Pulmonary artery endothelial cell (primary cell): ENCODE data around the gene AMOTL2. TPM values are rescaled to one million over a fixed set of nuclear protein-coding genes. Genes with fewer than 3 reads are reported as not detected.

Experiments
- DNase-seq: peaks from one replicate; pipeline ENCODE4 v3.0.0-alpha.2; 2011; ENCODE audit warnings: low read depth, low spot score
- total RNA-seq: library from RNA; depleted of rRNA; stranded (reverse); fragments of >200 nt; gene quantifications from 2 replicates; pipeline ENCODE4 v1.2.3, GENCODE V29; 2014

Gene AMOTL2
- total RNA-seq, 1 donor from 2014 or later = 85.1 TPM

DNA sequence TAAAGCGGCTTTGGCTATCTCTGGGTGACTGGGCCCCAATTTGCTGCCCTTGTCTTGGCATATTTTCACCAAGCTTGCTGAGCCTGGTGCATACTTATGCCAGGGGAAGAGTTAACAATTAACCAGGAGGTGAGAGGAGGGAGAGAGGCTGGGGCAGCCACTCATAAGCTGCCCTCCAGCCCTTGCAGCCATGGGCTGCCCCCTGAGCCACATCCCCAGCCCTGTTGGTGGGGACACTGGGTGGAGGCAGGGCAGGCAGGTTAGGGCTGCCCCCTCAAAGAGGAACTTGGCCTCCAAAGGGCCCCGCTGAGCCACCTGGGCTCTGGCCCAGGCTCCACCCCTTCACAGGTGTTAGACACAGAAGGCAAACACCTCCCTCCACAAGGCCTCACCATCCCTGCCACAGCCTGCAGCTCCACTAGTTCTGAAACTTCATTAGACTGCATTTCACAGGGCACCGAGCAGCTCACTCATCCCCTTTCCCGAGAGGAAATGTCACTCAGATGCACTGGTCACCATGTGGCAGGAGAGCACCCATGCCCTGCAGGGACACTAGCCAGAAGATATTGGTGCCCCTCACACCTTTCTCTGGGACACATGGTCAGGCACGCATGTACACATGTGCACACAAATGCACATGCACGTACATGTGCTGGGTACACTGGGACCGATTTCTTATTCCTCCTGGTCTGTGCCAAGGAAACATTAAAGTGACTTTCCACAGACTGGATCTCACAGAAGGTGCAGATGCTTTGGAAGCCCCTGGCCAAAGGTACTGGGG, 20.2 kb downstream of the AMOTL2 start:
- no peak for DNase-seq

DNA sequence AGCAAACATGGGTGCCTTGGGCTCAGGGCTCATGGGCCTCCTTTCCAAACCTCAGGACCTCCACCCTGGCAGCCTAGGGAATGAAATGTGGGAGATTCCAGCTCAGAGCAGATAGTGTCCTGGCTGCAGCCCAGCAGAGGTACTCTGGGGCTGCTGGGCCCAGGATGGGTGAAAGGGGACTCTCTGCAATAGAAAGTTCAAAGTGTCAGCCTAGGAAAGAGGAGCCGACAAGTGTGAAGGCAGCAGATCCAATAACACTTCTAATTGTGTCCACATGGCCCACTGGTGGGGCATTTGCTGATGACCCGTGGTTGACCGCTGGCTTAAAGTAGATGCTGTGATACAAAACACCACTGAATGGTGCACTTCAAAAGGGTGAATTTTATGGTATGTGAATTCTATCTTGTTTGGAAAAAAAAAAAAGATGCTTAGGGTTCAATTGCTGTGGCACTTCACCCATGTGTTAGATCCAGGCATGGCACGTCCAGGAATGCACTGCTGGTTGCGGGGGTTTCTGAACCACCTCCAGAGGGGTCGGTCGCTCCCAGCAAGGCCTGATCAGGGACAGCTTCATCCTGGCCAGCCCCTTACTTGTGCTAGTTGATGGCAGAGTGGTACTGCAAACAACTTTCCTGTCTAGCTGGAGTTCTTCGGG, 20.9 kb downstream of the AMOTL2 start:
- DNase-seq = no peak

- no peak for DNase-seq
Observed at GRCh38 chr3:134352031-134352671, 22.1 kb downstream of the AMOTL2 start.

GRCh38 chr3:134351427-134351826, 22.8 kb downstream of the AMOTL2 start:
- DNase-seq = no peak

GRCh38 chr3:134350861-134351311, 23.4 kb downstream of the AMOTL2 start:
- no peak for DNase-seq

DNA sequence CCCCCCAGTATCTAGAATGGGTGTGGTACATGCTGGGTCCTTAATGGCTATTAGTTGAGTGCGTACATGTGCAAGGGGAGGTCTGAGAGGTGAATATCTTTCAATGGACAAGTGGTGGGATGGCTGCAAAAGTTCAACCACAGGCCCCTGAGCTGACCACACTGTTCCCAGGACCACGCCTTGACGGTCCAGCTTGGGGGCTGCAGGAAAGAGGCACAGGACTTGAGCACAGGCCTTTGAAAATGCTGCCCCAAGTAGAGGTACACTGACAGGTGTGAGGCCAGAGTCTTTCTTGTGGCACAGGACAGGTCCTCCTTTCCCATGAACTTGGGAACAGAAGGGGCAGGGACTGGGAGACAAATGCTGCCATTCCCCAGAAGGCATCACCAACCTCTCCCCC, 24.0 kb downstream of the AMOTL2 start:
- DNase-seq = no peak

GRCh38 chr3:134348524-134348923, 25.7 kb downstream of the AMOTL2 start:
- DNase-seq = no peak

- no peak for DNase-seq
Observed at GRCh38 chr3:134347551-134347950, 26.7 kb downstream of the AMOTL2 start.

DNA sequence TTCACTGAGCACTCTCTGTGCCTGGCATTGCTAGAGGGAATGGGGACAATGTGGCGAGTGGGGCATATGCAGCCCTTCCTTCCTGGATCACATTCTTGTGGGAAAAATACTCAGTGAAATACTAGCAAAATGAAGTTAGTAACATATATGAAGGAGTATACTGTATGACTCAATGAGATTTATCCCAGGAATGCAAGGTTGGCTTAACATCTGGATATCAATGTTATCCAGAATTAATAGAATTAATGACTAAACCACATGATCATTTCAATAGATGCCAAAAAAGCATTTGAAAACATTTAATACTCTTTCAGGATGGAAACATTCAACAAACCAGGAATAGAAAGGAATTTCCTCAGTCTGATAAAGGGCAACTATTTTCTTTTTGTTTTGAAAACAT, 27.5 kb downstream of the AMOTL2 start:
- DNase-seq = no peak

GRCh38 chr3:134345202-134345601, 29.0 kb downstream of the AMOTL2 start:
- no peak for DNase-seq

DNA sequence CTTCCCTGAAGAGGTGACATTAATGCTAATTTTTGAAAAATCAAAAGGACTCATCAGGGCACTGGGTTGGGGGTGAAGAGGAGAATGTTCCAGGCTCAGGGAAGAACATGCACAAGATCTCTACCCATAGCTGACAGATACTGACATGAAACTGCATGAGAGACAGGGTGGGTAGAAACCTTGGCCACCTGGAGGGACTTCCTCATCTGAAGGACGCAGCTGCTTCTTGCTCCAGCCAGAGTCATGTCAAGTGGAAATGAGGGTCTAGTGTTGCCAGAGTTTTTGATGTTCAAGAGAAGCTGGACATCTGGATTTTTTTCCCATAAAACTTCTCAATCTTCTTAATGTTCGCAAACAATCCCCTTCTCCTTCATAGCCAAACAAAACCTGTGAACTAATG, 29.7 kb downstream of the AMOTL2 start:
- DNase-seq = no peak

GRCh38 chr3:134342259-134342658, 32.0 kb downstream of the AMOTL2 start:
- no peak for DNase-seq

GRCh38 chr3:134341389-134341788, 32.9 kb downstream of the AMOTL2 start:
- no peak for DNase-seq

DNA sequence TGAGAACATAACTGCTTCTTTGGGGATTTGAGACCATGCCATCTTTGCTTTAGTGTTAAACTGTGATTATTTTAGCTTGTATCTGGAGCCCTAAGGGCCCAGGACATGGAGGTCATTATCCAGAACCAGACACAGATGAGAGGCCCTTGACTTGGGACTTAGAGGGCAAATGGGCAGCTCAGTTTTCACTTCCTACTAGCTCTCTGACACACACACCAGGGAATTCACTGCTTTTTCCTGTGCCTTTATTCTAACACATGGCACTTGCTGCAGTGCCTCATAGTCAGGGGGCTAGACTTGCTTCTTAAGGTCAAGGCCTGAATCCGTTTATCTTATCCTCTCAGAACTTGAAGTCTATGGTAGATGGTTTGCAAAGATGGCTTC, 33.3 kb downstream of the AMOTL2 start:
- DNase-seq = no peak

DNA sequence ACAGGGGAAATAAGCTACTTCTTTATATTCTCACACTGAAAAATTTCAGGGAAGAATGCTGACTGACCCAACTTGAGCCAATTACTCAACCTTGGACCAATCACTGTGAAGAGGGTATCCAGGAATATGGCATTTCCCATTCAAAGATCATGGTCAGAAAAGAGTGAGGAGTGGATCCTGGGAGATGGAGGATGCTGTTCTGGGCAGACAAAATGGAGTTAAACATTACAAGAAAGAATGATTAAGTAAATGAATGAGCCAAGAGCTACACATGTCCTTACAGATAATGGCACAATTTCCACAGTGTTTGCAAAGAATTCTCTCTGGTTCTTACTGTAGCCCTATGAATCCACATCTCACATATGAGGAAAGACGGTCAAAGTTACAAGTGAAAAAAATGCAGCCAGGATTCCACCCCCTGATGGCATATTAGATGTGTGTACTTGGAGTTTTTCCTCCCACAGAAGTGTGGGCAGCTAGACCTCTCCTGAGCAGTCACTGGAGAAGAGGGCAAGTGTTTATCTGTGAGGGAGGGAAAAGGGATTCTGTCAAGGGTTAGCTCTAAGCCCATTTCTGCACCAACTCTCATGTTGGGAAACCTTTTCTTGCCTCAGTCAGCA, 33.8 kb downstream of the AMOTL2 start:
- DNase-seq = no peak

DNA sequence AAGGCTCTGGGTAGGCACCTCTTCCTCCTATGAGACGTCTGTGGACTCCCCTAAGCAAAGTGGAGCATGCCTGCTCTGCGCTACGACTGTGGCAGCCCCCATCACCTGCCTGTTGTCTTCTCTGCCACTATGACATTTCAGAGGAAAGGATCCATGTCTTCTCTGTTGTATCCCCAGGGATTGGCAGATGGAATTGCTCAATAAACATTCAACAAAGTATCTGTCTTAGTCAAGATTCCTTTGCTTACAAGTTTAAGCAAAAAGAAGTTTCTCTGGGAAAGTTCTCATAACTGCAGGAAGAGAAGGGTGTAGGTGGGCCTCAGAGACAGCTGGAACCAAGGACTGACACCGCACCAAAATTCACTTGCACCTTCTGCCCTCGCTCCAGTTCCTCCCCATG, 34.3 kb downstream of the AMOTL2 start:
- no peak for DNase-seq

DNA sequence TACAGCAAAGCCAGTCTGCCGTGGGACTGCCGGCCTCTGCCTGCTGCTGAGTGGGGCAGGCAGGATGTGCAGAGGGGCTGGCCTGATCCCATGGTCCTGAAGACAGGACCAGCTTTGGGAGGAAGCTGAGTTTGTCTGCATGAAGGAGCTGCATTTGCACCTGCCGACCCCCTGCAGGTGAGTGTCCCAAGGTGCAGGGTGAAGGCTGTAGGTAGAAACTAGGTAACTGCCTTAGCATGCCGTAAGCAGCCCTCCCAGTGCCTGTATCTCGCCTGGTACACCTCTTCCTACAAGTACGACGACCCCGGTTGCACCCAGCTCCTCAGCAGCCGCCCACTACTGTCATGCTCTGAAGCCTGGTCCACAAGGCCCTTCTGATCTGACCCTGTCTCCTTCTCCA, 34.9 kb downstream of the AMOTL2 start:
- DNase-seq = no peak

GRCh38 chr3:134338516-134339261, 35.6 kb downstream of the AMOTL2 start:
- no peak for DNase-seq

- DNase-seq = no peak
Observed at GRCh38 chr3:134338201-134338512, 36.1 kb downstream of the AMOTL2 start.

DNA sequence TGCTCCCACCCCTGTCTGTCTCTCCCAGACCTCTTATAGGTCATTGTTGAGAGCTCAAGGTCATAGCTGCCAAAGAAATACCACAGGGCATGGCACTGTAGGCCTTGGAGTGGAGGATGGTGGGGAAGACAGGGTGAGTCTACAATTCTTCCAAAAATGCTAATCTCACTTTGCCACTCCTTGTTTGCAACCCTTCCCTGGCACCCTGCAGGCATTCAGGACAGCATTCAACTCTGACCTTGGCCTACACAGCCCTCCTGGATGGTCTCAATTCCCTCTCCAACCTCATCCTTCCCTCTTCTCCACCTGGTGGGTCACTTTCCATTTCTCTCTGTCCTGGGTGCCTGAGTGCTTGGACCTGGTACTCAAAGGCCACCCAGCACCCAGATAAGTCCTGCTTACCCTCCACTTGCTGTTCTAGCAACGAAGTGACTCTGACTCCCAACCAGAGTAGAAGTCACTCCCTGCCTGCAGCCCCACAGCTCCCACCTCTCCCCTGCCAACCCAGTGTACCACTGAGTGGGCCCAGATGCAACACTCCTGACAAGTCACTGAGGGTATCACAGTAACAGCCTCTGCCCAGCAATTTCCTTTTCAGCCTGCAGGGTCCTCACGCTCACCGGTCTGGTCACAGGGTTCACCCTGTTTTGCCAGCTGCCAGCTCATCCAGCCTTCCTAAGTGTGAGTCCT, 36.6 kb downstream of the AMOTL2 start:
- DNase-seq = no peak

DNA sequence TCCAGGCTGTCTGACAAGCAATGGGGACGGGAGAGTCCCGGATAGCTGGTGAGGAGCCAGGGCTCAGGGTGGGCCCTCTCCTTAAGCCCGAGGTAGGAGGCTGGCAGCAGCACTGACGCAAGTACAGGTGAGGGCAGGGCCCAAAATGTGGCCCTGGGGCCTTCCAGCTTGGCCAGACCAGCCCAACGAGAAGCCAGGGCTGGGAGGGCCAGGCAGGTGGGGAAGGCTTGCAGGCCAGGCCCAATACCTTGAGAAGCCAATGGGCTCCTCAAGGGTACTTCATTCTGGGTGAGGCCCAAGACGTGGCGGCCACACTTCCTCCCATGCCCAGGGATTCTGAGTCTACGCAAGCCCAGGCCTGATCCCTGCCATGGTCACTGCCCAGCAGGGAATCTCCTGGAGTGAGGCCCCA, 37.2 kb downstream of the AMOTL2 start:
- no peak for DNase-seq
